ENCODE results near the gene GCNA. TPM values are rescaled to one million over a fixed set of nuclear protein-coding genes. Genes with fewer than 3 reads are reported as not detected.

Gene GCNA
- total RNA-seq, 4 donors from 2014 or later: 2.8 to 12.9 (median 8.8) TPM

DNA sequence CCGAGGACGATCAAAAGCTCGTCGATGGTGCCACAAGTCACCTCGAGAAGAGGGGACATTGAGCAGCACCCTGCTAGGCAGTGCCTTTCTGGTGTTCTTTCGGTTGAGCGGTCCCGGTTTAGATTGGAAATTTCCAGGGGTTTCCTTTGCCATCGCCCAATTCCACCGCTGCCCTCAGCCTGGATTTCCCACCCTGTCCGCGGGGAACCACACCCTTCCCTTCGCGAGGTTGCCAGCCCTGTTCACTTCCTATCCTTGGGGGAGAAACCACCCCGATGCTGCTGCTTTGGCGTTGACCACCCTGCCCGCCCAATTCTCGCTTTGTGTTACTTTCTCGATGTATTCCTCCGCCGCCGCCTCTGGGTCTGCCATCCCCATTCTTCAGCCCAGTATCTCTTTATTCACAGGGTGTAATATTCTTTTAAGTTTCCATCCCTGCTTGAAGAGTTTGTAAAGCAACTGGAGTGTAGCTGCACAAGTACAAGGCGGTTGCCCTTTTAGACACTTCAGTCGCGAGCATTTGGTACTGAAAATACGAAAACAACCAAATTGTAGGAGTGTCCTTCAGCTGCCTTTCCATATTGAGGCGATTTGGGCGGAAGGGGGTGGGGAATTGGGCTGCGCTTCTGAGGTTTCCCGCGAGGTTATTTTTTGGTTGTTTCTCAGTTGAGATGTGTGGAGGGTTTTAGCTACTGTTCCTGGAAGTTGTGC is 44.2 kb upstream of the GCNA start:
- H3K4me1 ChIP-seq: peaks cover 0 to 22% (median under 1%) of the 10 kb centered on the region in 4 donors
- H3K27ac ChIP-seq: peak overlapping the region; percentile 69 to 94 (median 88)
- DNase-seq (ENCODE audit: low spot score in 2 of 2): peak; percentile 16 to 30
- peak overlapping the region; percentile 41 to 76 (median 64) for H3K4me3 ChIP-seq
- no peaks in the 10 kb centered on the region for H3K9me3 ChIP-seq
- 0 to 32% methylated on average over 18 to 31 of the region's 31 CpGs for WGBS, 2 donors
- H3K27me3 ChIP-seq: no peaks in the 10 kb centered on the region
- TF ChIP-seq CTCF (IDR thresholded peaks at IDR 0.05) (no peak), EP300 (IDR thresholded peaks at IDR 0.05) (peak in 1 of 2 donors; percentile 62), POLR2A (IDR thresholded peaks at IDR 0.05) (peak in 1 of 2 donors; percentile 15)
- no peaks in the 10 kb centered on the region for H3K36me3 ChIP-seq

DNA sequence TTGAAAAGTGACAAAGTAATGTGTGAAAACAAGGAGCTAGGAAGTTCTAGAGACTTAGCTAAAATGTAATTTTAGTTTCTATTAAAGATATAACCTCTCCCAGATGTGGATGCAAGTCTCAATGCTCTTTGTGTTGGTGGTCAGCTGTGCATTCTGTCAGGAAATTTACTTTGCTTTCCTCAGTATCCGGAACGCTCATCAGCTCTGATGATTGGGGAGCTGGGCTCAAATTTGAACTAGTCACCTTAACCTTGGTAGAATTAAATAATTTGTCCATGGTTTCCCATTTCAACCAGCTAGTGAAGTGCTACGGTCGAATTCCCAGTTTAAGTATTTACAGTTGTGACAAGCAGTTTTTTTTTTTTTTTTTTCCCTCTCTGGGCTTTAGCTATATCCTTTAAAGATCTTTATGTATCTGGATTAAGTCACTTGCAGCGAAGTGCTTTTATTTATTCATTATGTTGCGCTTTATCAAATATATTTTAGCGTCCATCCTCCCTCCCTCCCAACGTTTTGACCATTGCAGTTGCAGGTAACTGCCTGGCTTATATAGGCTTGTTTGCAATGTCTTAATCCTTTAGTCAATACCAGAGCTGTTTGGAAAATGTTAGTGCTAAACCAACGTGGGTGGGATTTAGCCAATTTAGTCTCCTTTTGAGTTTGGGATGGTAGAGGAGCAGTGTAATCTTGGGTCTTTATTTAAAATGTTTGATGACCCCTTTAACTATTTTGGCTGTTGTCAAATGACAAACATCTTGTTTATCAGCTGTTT is 43.3 kb upstream of the GCNA start:
- no peaks in the 10 kb centered on the region for H3K9me3 ChIP-seq
- peak overlapping the region in 3 of 4 donors; percentile 85 to 94 (median 90) for H3K27ac ChIP-seq
- no peaks in the 10 kb centered on the region for H3K36me3 ChIP-seq
- peak overlapping the region; percentile 41 to 76 (median 64) for H3K4me3 ChIP-seq
- 2 to 30% methylated on average over 9 of the region's 9 CpGs for WGBS, 2 donors
- TF ChIP-seq POLR2A (IDR thresholded peaks at IDR 0.05): no peak
- TF ChIP-seq CTCF (IDR thresholded peaks at IDR 0.05): no peak
- peaks cover 0 to 31% (median 4%) of the 10 kb centered on the region in 4 donors for H3K4me1 ChIP-seq
- H3K27me3 ChIP-seq: no peaks in the 10 kb centered on the region
- DNase-seq (ENCODE audit: low spot score in 2 of 2): no peak

DNA sequence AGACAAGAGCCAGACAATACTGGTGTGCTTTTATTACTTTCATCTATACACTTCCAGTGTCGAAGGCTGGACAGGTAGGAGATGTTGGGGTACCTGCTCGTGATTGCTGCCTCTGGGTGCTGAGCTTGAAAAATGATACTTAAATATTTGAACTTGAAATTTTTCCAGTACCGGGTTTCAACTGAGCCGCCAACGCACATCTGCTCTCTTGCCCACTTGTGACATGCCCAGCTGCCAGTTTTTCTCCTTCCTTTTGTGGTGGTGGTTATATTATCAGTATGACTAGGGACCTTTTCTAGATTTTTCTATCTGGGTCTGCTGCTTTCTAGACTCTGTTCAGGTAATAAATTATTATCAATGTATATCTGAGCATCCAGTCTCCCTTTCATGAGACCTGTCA is 42.0 kb upstream of the GCNA start:
- Histone ChIP-seq H3K27ac (peak overlapping the region in 2 of 4 donors; percentile 29 to 56), H3K27me3 (no peaks in the 10 kb centered on the region), H3K36me3 (no peaks in the 10 kb centered on the region), H3K4me1 (peaks cover 0 to 38% (median 8%) of the 10 kb centered on the region in 4 donors), H3K4me3 (peak overlapping the region in 2 of 4 donors; percentile 17 to 18), H3K9me3 (no peaks in the 10 kb centered on the region)
- no peak for TF ChIP-seq EP300 (IDR thresholded peaks at IDR 0.05)
- no peak for TF ChIP-seq POLR2A (IDR thresholded peaks at IDR 0.05)
- TF ChIP-seq CTCF (IDR thresholded peaks at IDR 0.05): no peak
- no peak for DNase-seq (ENCODE audit: low spot score in 2 of 2)
- WGBS, 2 donors: 8 to 34% methylated on average over 5 of the region's 5 CpGs

- Histone ChIP-seq H3K27ac (no peak overlapping the region), H3K27me3 (no peaks in the 10 kb centered on the region), H3K4me3 (no peak overlapping the region), H3K36me3 (no peaks in the 10 kb centered on the region), H3K9me3 (no peaks in the 10 kb centered on the region), H3K4me1 (peaks cover 0 to 53% (median 8%) of the 10 kb centered on the region in 4 donors)
- TF ChIP-seq POLR2A (IDR thresholded peaks at IDR 0.05) (no peak), EP300 (IDR thresholded peaks at IDR 0.05) (no peak), CTCF (IDR thresholded peaks at IDR 0.05) (no peak)
- DNase-seq (ENCODE audit: low spot score in 2 of 2): no peak
- WGBS, 2 donors: 77 to 83% methylated on average over 9 of the region's 9 CpGs
Measured at GRCh38 chrX:71537743-71538142, 40.5 kb upstream of the GCNA start.

- WGBS, 2 donors: 47 to 61% methylated on average over 3 of the region's 3 CpGs
- no peak for DNase-seq (ENCODE audit: low spot score in 2 of 2)
- Histone ChIP-seq H3K27ac (no peak overlapping the region), H3K27me3 (peaks cover 0 to 5% of the 10 kb centered on the region in 2 donors), H3K9me3 (no peaks in the 10 kb centered on the region), H3K4me3 (no peak overlapping the region), H3K4me1 (peaks cover 0 to 77% (median 8%) of the 10 kb centered on the region in 4 donors), H3K36me3 (no peaks in the 10 kb centered on the region)
- TF ChIP-seq POLR2A (IDR thresholded peaks at IDR 0.05) (no peak), EP300 (IDR thresholded peaks at IDR 0.05) (no peak), CTCF (IDR thresholded peaks at IDR 0.05) (no peak)
Measured at GRCh38 chrX:71540801-71541200, 37.4 kb upstream of the GCNA start.
